NT2/D1 (cell line): ENCODE measurements around the gene DCDC2C.

Experiments used
- SUZ12 ChIP-seq: IDR thresholded peaks from 2 replicates; pipeline ENCODE4 v1.6.1; 2011; ENCODE audit not compliant: insufficient read length, insufficient read depth; ENCODE audit errors: extremely low read depth
- YY1 ChIP-seq: IDR thresholded peaks from 2 replicates; pipeline ENCODE4 v1.6.1; 2011; ENCODE audit not compliant: insufficient read length, insufficient read depth
- ZNF274 ChIP-seq: IDR thresholded peaks from 2 replicates; pipeline ENCODE4 v1.6.1; 2011; ENCODE audit warnings: mild to moderate bottlenecking, low read depth, low read length

DNA sequence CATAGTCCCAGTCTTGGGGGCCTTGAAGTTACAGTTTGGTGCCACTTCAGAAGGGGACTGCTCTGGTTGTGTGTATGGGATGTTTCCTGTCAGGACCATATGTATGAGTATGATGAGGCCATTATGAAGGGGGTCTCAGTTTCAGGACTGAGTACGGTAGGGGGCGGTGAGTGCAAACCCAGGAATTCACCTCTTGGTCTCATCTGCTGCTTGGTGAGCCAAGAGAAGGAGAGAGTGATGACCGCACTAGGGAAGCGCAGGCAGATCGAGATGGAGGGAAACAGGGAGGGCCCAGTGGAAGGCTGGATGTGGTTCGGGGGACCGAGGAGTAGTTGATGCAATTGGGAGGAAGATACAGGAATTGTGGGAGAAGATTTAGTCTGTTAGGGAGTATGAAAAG, 28.5 kb downstream of the DCDC2C start:
- TF ChIP-seq SUZ12 (no peak), ZNF274 (no peak), YY1 (no peak)
